ENCODE results near the gene TUBB.
"Not testable (repeated sequence)": the region's sequence is repeated elsewhere in the genome, so short reads cannot be mapped to it uniquely, and the experiment has no call there.

Gene TUBB

GRCh38 chr6:30717845-30718720 is 2.1 kb upstream of the TUBB start:
- not testable (repeated sequence) for DNase-seq (ENCODE audit: low read depth in 2 of 2)

- DNase-seq (ENCODE audit: low read depth in 2 of 2), result no peak
Observed at GRCh38 chr6:30719356-30719755, 796 bp upstream of the TUBB start.

- DNase-seq (ENCODE audit: low read depth in 2 of 2), result no peak
Observed at GRCh38 chr6:30720738-30721197, 616 bp downstream of the TUBB start.

- DNase-seq (ENCODE audit: low read depth in 2 of 2), result peak; percentile 92 to 96
Observed at GRCh38 chr6:30721198-30722024, 1.3 kb downstream of the TUBB start.

- DNase-seq (ENCODE audit: low read depth in 2 of 2), result not testable (repeated sequence)
Observed at GRCh38 chr6:30722025-30722279, 1.8 kb downstream of the TUBB start.

GRCh38 chr6:30722280-30723112 is 2.3 kb downstream of the TUBB start:
- DNase-seq (ENCODE audit: low read depth in 2 of 2), result peak; percentile 69 to 82

GRCh38 chr6:30723159-30723842 is 3.1 kb downstream of the TUBB start:
- DNase-seq (ENCODE audit: low read depth in 2 of 2), result not testable (repeated sequence)

- not testable (repeated sequence) for DNase-seq (ENCODE audit: low read depth in 2 of 2)
Observed at GRCh38 chr6:30723843-30724741, 3.9 kb downstream of the TUBB start.

- DNase-seq (ENCODE audit: low read depth in 2 of 2), result no peak
Observed at GRCh38 chr6:30724906-30725667, 4.9 kb downstream of the TUBB start.

GRCh38 chr6:30725713-30726505 is 5.8 kb downstream of the TUBB start:
- no peak for DNase-seq (ENCODE audit: low read depth in 2 of 2)

GRCh38 chr6:30726506-30727413 is 6.6 kb downstream of the TUBB start:
- no peak for DNase-seq (ENCODE audit: low read depth in 2 of 2)

GRCh38 chr6:30727920-30728553 is 7.9 kb downstream of the TUBB start:
- DNase-seq (ENCODE audit: low read depth in 2 of 2), result no peak

- peak; percentile 69 to 77 for DNase-seq (ENCODE audit: low read depth in 2 of 2)
Observed at GRCh38 chr6:30730601-30731435, 10.7 kb downstream of the TUBB start.

GRCh38 chr6:30732237-30732943 is 12.2 kb downstream of the TUBB start:
- DNase-seq (ENCODE audit: low read depth in 2 of 2), result no peak

- no peak for DNase-seq (ENCODE audit: low read depth in 2 of 2)
Observed at GRCh38 chr6:30735668-30736314, 15.6 kb downstream of the TUBB start.

Data from stimulated activated CD4-positive, alpha-beta T cell treated with anti-CD3 and anti-CD28 coated beads, Interleukin-1b, Interleukin-23, amount 100 ng/mL, for 1 hour (primary cell).